Mesenchymal stem cell (in vitro differentiated cells and primary cell): Measurements from ENCODE around the gene SASH3.

Source experiments
- DNase-seq: peaks from one replicate; pipeline ENCODE4 v3.0.0-alpha.2; 2013
- H2AFZ ChIP-seq: one replicate; pipeline ENCODE4 v1.6.1; 2013; ENCODE audit warnings: low read depth, mild to moderate bottlenecking, control low read depth, inconsistent platforms, low read length, moderate library complexity
- H2AK5ac ChIP-seq: 2 replicates; pipeline ENCODE4 v1.6.1; 2013; ENCODE audit warnings: low read length, moderate library complexity, mild to moderate bottlenecking, inconsistent platforms; ENCODE audit not compliant: severe bottlenecking
- H2BK120ac ChIP-seq: one replicate; pipeline ENCODE4 v1.6.1; 2013; ENCODE audit warnings: low read depth, mild to moderate bottlenecking, inconsistent platforms, low read length, moderate library complexity
- H2BK12ac ChIP-seq, 2 experiments: one replicate each; pipeline ENCODE4 v1.6.1; 2013; ENCODE audit warnings: inconsistent platforms in 2 of 2, low read length in 2 of 2, mild to moderate bottlenecking in 2 of 2, moderate library complexity in 2 of 2, control low read depth in 1 of 2
- H2BK15ac ChIP-seq: one replicate; pipeline ENCODE4 v1.6.1; 2013; ENCODE audit warnings: mild to moderate bottlenecking, low read depth, inconsistent platforms; ENCODE audit not compliant: poor library complexity, severe bottlenecking
- H2BK5ac ChIP-seq: 2 replicates; pipeline ENCODE4 v1.6.1; 2013; ENCODE audit warnings: low read depth, mild to moderate bottlenecking, low read length, control low read depth, inconsistent platforms; ENCODE audit not compliant: poor library complexity, severe bottlenecking
- H3K14ac ChIP-seq, 2 experiments: one replicate each; pipeline ENCODE4 v1.6.1; 2013; ENCODE audit warnings: inconsistent platforms in 2 of 2, low read length in 2 of 2, control low read depth in 1 of 2, mild to moderate bottlenecking in 1 of 2, moderate library complexity in 1 of 2
- H3K18ac ChIP-seq, 2 experiments: one replicate each; pipeline ENCODE4 v1.6.1; 2013; ENCODE audit warnings: inconsistent platforms in 2 of 2, low read length in 2 of 2, control low read depth in 1 of 2, low read depth in 1 of 2, mild to moderate bottlenecking in 1 of 2
- H3K23ac ChIP-seq, 2 experiments: one replicate each; pipeline ENCODE4 v1.6.1; 2013; ENCODE audit warnings: inconsistent platforms in 2 of 2, low read length in 2 of 2, mild to moderate bottlenecking in 2 of 2, moderate library complexity in 2 of 2, control low read depth in 1 of 2
- H3K27ac ChIP-seq: 2 replicates; pipeline ENCODE4 v1.5.1; 2013; ENCODE audit warnings: mild to moderate bottlenecking, moderate library complexity, low read length, control low read depth, inconsistent platforms; ENCODE audit not compliant: poor library complexity, severe bottlenecking
- H3K27me3 ChIP-seq, 2 experiments: 2 replicates each; pipeline versions ENCODE4 v1.6.1 to v1.7.0; 2013; ENCODE audit warnings: low read length in 2 of 2, mild to moderate bottlenecking in 2 of 2, moderate library complexity in 2 of 2, control low read depth in 1 of 2, inconsistent platforms in 1 of 2; ENCODE audit not compliant: control insufficient read depth in 1 of 2, insufficient read depth in 1 of 2
- H3K36me3 ChIP-seq, 2 experiments: 2 replicates each; pipeline versions ENCODE4 v1.6.1 to v1.7.0; 2013; ENCODE audit warnings: low read length in 2 of 2, control low read depth in 1 of 2, inconsistent platforms in 1 of 2, low read depth in 1 of 2, mild to moderate bottlenecking in 1 of 2; ENCODE audit not compliant: insufficient read depth in 2 of 2, control insufficient read depth in 1 of 2
- H3K4ac ChIP-seq, 2 experiments: one replicate each; pipeline ENCODE4 v1.6.1; 2013; ENCODE audit warnings: inconsistent platforms in 2 of 2, low read length in 2 of 2, mild to moderate bottlenecking in 2 of 2, moderate library complexity in 2 of 2, control low read depth in 1 of 2, low read depth in 1 of 2
- H3K4me1 ChIP-seq: 2 replicates; pipeline ENCODE4 v1.6.1; 2013; ENCODE audit warnings: low read depth, low read length, control low read depth; ENCODE audit not compliant: control insufficient read depth, insufficient read depth
- H3K4me2 ChIP-seq: 2 replicates; pipeline ENCODE4 v1.6.1; 2013; ENCODE audit warnings: low read length, mild to moderate bottlenecking, inconsistent platforms; ENCODE audit not compliant: poor library complexity, severe bottlenecking
- H3K4me3 ChIP-seq, 2 experiments: 2 replicates each; pipeline versions ENCODE4 v1.5.1 to v1.7.0; 2013; ENCODE audit warnings: low read length in 2 of 2, mild to moderate bottlenecking in 2 of 2, control low read depth in 1 of 2, low read depth in 1 of 2; ENCODE audit not compliant: insufficient read depth in 1 of 2
- H3K79me1 ChIP-seq: replicated peaks from 2 replicates; pipeline ENCODE4 v1.6.1; 2013; ENCODE audit warnings: mild to moderate bottlenecking, control low read depth, low read length, inconsistent platforms; ENCODE audit not compliant: poor library complexity, severe bottlenecking
- H3K9ac ChIP-seq: 2 replicates; pipeline ENCODE4 v1.7.0; 2013; ENCODE audit warnings: mild to moderate bottlenecking, low read length, moderate library complexity
- H3K9me3 ChIP-seq: 2 replicates; pipeline ENCODE4 v1.7.0; 2013; ENCODE audit warnings: mild to moderate bottlenecking, low read length; ENCODE audit not compliant: control insufficient read depth
- H4K8ac ChIP-seq: one replicate; pipeline ENCODE4 v1.6.1; 2013; ENCODE audit warnings: inconsistent platforms, mild to moderate bottlenecking, low read length, moderate library complexity
- H4K91ac ChIP-seq: one replicate; pipeline ENCODE4 v1.6.1; 2013; ENCODE audit warnings: mild to moderate bottlenecking, low read length, inconsistent platforms
- WGBS: methylation state at CpG from one replicate; pipeline ENCODE4 v1.1.7; 2013; ENCODE audit warnings: mixed read lengths; 5-methylcytosine and 5-hydroxymethylcytosine counted together

The SASH3 gene

DNA sequence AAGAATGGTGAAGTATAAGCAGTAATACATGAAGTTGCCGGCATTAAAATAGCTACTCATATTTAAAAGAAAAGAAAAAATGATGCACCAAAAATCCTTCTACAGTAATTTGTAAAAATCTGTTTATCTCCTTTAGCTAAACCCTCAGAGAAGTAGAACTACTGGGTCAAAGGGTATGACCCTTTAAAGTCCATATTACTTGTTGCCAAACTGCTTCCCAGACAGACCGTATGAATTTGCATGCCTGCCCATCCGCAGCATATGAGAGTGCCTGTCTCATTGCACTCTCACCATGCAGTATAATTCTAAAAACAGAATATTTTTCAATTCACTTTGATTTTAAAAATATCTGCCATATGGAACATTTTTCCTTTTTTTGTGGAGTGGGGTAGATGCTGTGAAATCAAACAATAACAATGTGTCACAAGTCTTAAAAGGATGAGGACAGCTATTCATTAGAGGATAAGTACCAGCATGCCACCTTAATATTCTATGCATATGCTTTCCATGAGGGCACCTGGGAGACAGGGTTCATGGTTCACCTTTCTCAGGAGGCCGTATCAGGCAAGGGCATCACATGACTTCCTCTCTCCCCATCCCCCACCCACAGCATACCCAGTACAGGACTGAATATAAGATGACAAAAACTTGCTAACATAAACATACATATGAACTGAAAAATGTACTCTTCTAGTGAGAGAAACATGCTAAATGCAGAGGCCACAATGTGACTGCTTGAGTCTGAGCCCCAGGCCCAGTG is 46.2 kb downstream of the SASH3 start:
- H3K4ac ChIP-seq: no peak overlapping the region
- no peak overlapping the region for H2BK120ac ChIP-seq
- peaks cover 6 to 39% of the 10 kb centered on the region in 2 experiments for H3K36me3 ChIP-seq
- WGBS: 40% methylated on average over 1 of the region's 4 CpGs
- no peaks in the 10 kb centered on the region for H3K4me1 ChIP-seq
- H4K8ac ChIP-seq: no peak overlapping the region
- H3K18ac ChIP-seq: no peak overlapping the region
- H3K4me3 ChIP-seq: no peak overlapping the region
- H3K23ac ChIP-seq: no peak overlapping the region
- no peak overlapping the region for H2AK5ac ChIP-seq
- no peak overlapping the region for H2BK12ac ChIP-seq
- H3K4me2 ChIP-seq: no peak overlapping the region
- H3K9me3 ChIP-seq: no peaks in the 10 kb centered on the region
- H3K27ac ChIP-seq: no peak overlapping the region
- H3K27me3 ChIP-seq: no peaks in the 10 kb centered on the region
- DNase-seq: no peak
- no peak overlapping the region for H2AFZ ChIP-seq
- H3K14ac ChIP-seq: no peak overlapping the region
- peaks cover 7% of the 10 kb centered on the region for H3K79me1 ChIP-seq
- no peak overlapping the region for H2BK15ac ChIP-seq
- H3K9ac ChIP-seq: no peak overlapping the region
- no peak overlapping the region for H4K91ac ChIP-seq
- H2BK5ac ChIP-seq: no peak overlapping the region

DNA sequence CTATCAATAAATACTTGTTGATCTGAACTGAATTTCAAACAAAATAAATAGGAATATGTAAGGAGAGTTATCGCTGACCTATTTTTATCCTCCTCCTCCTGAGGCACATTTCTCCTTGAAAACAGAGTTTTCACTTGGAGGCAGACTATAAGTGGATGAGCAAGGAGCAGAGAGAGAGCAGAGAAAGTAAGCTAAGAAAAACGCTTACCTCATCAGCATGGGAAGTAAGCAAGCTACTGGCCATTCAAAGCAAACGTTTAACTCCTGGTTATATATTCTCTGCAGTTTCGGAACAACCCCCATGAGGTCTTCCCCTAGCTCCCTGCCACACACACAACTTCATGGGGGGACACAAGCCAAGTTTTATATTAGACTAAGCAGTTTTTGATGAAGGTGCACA is 50.7 kb downstream of the SASH3 start:
- H2BK5ac ChIP-seq: no peak overlapping the region
- H4K8ac ChIP-seq: no peak overlapping the region
- no peak overlapping the region for H3K14ac ChIP-seq
- no peak overlapping the region for H4K91ac ChIP-seq
- H3K4me1 ChIP-seq: peaks cover 3% of the 10 kb centered on the region
- H3K9ac ChIP-seq: no peak overlapping the region
- H3K9me3 ChIP-seq: no peaks in the 10 kb centered on the region
- peaks cover 0 to 3% of the 10 kb centered on the region in 2 experiments for H3K27me3 ChIP-seq
- no peak overlapping the region for H2AK5ac ChIP-seq
- WGBS: 52% methylated on average over 3 of the region's 4 CpGs
- H3K27ac ChIP-seq: no peak overlapping the region
- H3K36me3 ChIP-seq: peaks cover 3 to 26% of the 10 kb centered on the region in 2 experiments
- no peak overlapping the region for H2BK120ac ChIP-seq
- no peak overlapping the region for H3K4me3 ChIP-seq
- no peak overlapping the region for H3K23ac ChIP-seq
- H3K79me1 ChIP-seq: peaks cover 5% of the 10 kb centered on the region
- no peak overlapping the region for H2AFZ ChIP-seq
- no peak overlapping the region for H2BK15ac ChIP-seq
- H3K18ac ChIP-seq: no peak overlapping the region
- no peak overlapping the region for H3K4me2 ChIP-seq
- H2BK12ac ChIP-seq: no peak overlapping the region
- DNase-seq: no peak
- no peak overlapping the region for H3K4ac ChIP-seq

DNA sequence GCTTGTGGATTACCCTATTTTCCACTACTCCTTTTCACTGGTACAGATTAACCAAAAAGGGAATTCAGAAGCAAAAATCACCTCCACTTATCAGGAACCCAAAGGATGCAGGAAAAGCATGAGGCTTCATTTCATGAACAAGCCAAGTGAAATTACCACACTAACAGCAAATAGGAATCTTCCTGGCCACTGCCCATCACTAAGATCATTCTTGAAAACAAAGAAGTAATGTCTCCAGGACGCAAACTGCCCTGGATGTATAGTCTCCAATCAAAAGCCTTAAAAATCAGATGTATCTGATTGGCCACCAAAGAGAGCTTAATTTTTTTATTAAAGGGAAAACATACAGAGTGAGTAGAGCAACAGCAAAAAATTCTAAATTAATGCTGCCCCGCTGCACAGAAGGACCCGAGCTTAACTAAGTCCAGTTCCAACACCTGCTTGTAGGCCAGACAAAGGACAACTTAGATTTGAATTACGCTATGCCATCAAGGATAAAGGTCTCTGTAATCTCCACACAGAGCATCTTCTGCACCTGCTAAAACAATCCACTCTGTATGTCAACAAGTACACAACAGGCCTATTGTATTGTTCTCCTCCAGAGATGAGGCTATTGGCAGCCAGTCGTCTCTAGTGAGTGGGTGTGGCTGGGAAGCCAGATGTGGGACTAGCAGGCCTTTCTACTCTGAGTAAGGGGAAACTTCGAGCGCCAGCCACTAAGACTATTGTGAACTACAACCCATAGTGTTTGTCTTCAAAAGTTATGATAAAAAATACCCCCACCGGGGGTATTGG is 51.5 kb downstream of the SASH3 start:
- no peak overlapping the region for H2AFZ ChIP-seq
- no peak overlapping the region for H4K91ac ChIP-seq
- no peak overlapping the region for H3K23ac ChIP-seq
- H3K79me1 ChIP-seq: peaks cover 5% of the 10 kb centered on the region
- H3K4ac ChIP-seq: no peak overlapping the region
- no peaks in the 10 kb centered on the region for H3K9me3 ChIP-seq
- H3K4me2 ChIP-seq: no peak overlapping the region
- H2AK5ac ChIP-seq: no peak overlapping the region
- no peak overlapping the region for H3K18ac ChIP-seq
- no peak overlapping the region for H3K14ac ChIP-seq
- H3K9ac ChIP-seq: no peak overlapping the region
- H3K36me3 ChIP-seq: peaks cover 3 to 18% of the 10 kb centered on the region in 2 experiments
- H2BK12ac ChIP-seq: no peak overlapping the region
- 100% methylated on average over 2 of the region's 8 CpGs for WGBS
- H2BK5ac ChIP-seq: no peak overlapping the region
- peaks cover 3% of the 10 kb centered on the region for H3K4me1 ChIP-seq
- H4K8ac ChIP-seq: no peak overlapping the region
- peaks cover 0 to 7% of the 10 kb centered on the region in 2 experiments for H3K27me3 ChIP-seq
- H2BK120ac ChIP-seq: no peak overlapping the region
- no peak overlapping the region for H2BK15ac ChIP-seq
- no peak for DNase-seq
- no peak overlapping the region for H3K27ac ChIP-seq
- no peak overlapping the region for H3K4me3 ChIP-seq
